Karpas-422 (cell line): Measurements from ENCODE around the gene TMCO4. TPM values are rescaled to one million over a fixed set of nuclear protein-coding genes. Genes with fewer than 3 reads are reported as not detected.
"Not testable (repeated sequence)": the region's sequence is repeated elsewhere in the genome, so short reads cannot be mapped to it uniquely, and the experiment has no call there.

Experiments
- DNase-seq: peaks from one replicate; pipeline ENCODE4 v3.0.0-alpha.2; 2015
- H2AFZ ChIP-seq: fragments of 200-600 bp; sonication (generic); 2 replicates; pipeline ENCODE4 v1.6.1; 2014; ENCODE audit warnings: antibody characterized with exemption, low read length, mixed read lengths
- H3K27ac ChIP-seq: fragments of 200-600 bp; sonication (generic); 2 replicates; pipeline ENCODE4 v1.5.1; 2014; ENCODE audit warnings: mild to moderate bottlenecking, low read length, moderate library complexity
- H3K27me3 ChIP-seq: fragments of 200-600 bp; sonication (generic); 2 replicates; pipeline ENCODE4 v1.6.1; 2014; ENCODE audit warnings: low read length, mixed read lengths
- H3K36me3 ChIP-seq: fragments of 200-600 bp; sonication (generic); 2 replicates; pipeline ENCODE4 v1.6.1; 2014; ENCODE audit warnings: low read length, mixed read lengths; ENCODE audit not compliant: insufficient read depth
- H3K4me1 ChIP-seq: fragments of 200-600 bp; sonication (generic); 2 replicates; pipeline ENCODE4 v1.6.1; 2014; ENCODE audit warnings: mild to moderate bottlenecking, low read length, mixed read lengths
- H3K4me2 ChIP-seq: fragments of 200-600 bp; sonication (generic); 2 replicates; pipeline ENCODE4 v1.6.1; 2014; ENCODE audit warnings: low read length, low read depth, mild to moderate bottlenecking; ENCODE audit not compliant: poor library complexity, severe bottlenecking
- H3K4me3 ChIP-seq: fragments of 200-600 bp; sonication (generic); 2 replicates; pipeline ENCODE4 v1.5.1; 2014; ENCODE audit warnings: mild to moderate bottlenecking, antibody characterized with exemption, low read length, mixed read lengths
- H3K79me2 ChIP-seq: fragments of 200-600 bp; sonication (generic); 2 replicates; pipeline ENCODE4 v1.6.1; 2014; ENCODE audit warnings: mild to moderate bottlenecking, low read length, mixed read lengths
- H3K9ac ChIP-seq: fragments of 200-600 bp; sonication (generic); 2 replicates; pipeline ENCODE4 v1.6.0; 2014; ENCODE audit warnings: low read length
- H3K9me2 ChIP-seq: fragments of 200-600 bp; sonication (generic), shearing (Covaris generic); replicated peaks from 2 replicates; pipeline ENCODE4 v1.6.0; 2014; ENCODE audit warnings: mild to moderate bottlenecking, low read length, moderate library complexity; ENCODE audit not compliant: insufficient read depth
- H3K9me3 ChIP-seq: fragments of 300-700, 200-600 bp; sonication (generic); 2 replicates; pipeline ENCODE4 v1.6.1; 2014; ENCODE audit warnings: low read length, mixed read lengths
- H4K20me1 ChIP-seq: fragments of 200-600 bp; sonication (generic); 2 replicates; pipeline ENCODE4 v1.6.1; 2014; ENCODE audit warnings: mild to moderate bottlenecking, antibody characterized with exemption, low read length, low read depth; ENCODE audit not compliant: insufficient read depth
- total RNA-seq: library from RNA; depleted of rRNA; stranded (reverse); fragments of >200 nt; shearing (Covaris generic); gene quantifications from 2 replicates; pipeline ENCODE4 v1.2.3, GENCODE V29; 2014; ENCODE audit warnings: low replicate concordance

Gene TMCO4
- total RNA-seq, 1 experiment from 2014 or later: 9.9 TPM

GRCh38 chr1:19793360-19794046, 6.2 kb downstream of the TMCO4 start:
- Histone ChIP-seq H2AFZ (no peak overlapping the region), H3K9me2 (no peaks in the 10 kb centered on the region), H3K27ac (no peak overlapping the region), H3K9me3 (no peaks in the 10 kb centered on the region), H3K36me3 (no peaks in the 10 kb centered on the region), H3K4me1 (peaks cover 8% of the 10 kb centered on the region), H4K20me1 (no peaks in the 10 kb centered on the region), H3K4me3 (no peak overlapping the region), H3K4me2 (no peak overlapping the region), H3K9ac (no peak overlapping the region), H3K79me2 (no peaks in the 10 kb centered on the region), H3K27me3 (no peaks in the 10 kb centered on the region)
- no peak for DNase-seq

GRCh38 chr1:19792237-19793002, 7.3 kb downstream of the TMCO4 start:
- Histone ChIP-seq H3K27ac (no peak overlapping the region), H3K4me3 (no peak overlapping the region), H4K20me1 (no peaks in the 10 kb centered on the region), H3K9ac (no peak overlapping the region), H3K36me3 (no peaks in the 10 kb centered on the region), H3K79me2 (no peaks in the 10 kb centered on the region), H3K9me2 (no peaks in the 10 kb centered on the region), H3K4me1 (peaks cover 6% of the 10 kb centered on the region), H3K9me3 (no peaks in the 10 kb centered on the region), H3K4me2 (no peak overlapping the region), H2AFZ (no peak overlapping the region), H3K27me3 (no peaks in the 10 kb centered on the region)
- no peak for DNase-seq

GRCh38 chr1:19790061-19790975, 9.4 kb downstream of the TMCO4 start:
- H3K9me2 ChIP-seq, H3K9me3 ChIP-seq, H4K20me1 ChIP-seq, H3K79me2 ChIP-seq, H3K27ac ChIP-seq, H3K27me3 ChIP-seq, H2AFZ ChIP-seq, H3K4me2 ChIP-seq, H3K4me1 ChIP-seq, H3K36me3 ChIP-seq, H3K4me3 ChIP-seq, H3K9ac ChIP-seq, DNase-seq: not testable (repeated sequence)

GRCh38 chr1:19786988-19787423, 12.7 kb downstream of the TMCO4 start:
- Histone ChIP-seq H3K79me2 (no peaks in the 10 kb centered on the region), H3K36me3 (no peaks in the 10 kb centered on the region)
- no peak for DNase-seq

GRCh38 chr1:19785660-19786059, 14.1 kb downstream of the TMCO4 start:
- no peak overlapping the region for H3K27ac ChIP-seq
- no peak overlapping the region for H3K4me2 ChIP-seq
- no peak overlapping the region for H3K9ac ChIP-seq
- H3K36me3 ChIP-seq: no peaks in the 10 kb centered on the region
- no peaks in the 10 kb centered on the region for H3K79me2 ChIP-seq
- H3K4me3 ChIP-seq: no peak overlapping the region
- no peak for DNase-seq
- no peak overlapping the region for H2AFZ ChIP-seq
- no peaks in the 10 kb centered on the region for H3K27me3 ChIP-seq
- no peaks in the 10 kb centered on the region for H3K9me2 ChIP-seq
- peaks cover 5% of the 10 kb centered on the region for H3K4me1 ChIP-seq
- H3K9me3 ChIP-seq: no peaks in the 10 kb centered on the region
- no peaks in the 10 kb centered on the region for H4K20me1 ChIP-seq

More at GRCh38 chr1:19786988-19787423, 12.7 kb downstream of the TMCO4 start:
- Histone ChIP-seq H3K9ac (no peak overlapping the region), H2AFZ (no peak overlapping the region), H3K4me1 (peaks cover 6% of the 10 kb centered on the region), H3K27ac (no peak overlapping the region), H3K4me2 (no peak overlapping the region), H3K4me3 (no peak overlapping the region), H4K20me1 (no peaks in the 10 kb centered on the region), H3K9me3 (no peaks in the 10 kb centered on the region), H3K9me2 (no peaks in the 10 kb centered on the region), H3K27me3 (no peaks in the 10 kb centered on the region)

GRCh38 chr1:19780267-19780877, 19.3 kb downstream of the TMCO4 start:
- no peak for DNase-seq
- H3K27ac ChIP-seq: no peak overlapping the region
- H2AFZ ChIP-seq: no peak overlapping the region
- H3K9ac ChIP-seq: no peak overlapping the region
- H3K9me3 ChIP-seq: no peaks in the 10 kb centered on the region
- no peaks in the 10 kb centered on the region for H4K20me1 ChIP-seq
- H3K79me2 ChIP-seq: no peaks in the 10 kb centered on the region
- H3K27me3 ChIP-seq: no peaks in the 10 kb centered on the region
- H3K4me3 ChIP-seq: no peak overlapping the region
- H3K36me3 ChIP-seq: peaks cover 4% of the 10 kb centered on the region
- H3K4me1 ChIP-seq: no peaks in the 10 kb centered on the region
- no peaks in the 10 kb centered on the region for H3K9me2 ChIP-seq
- H3K4me2 ChIP-seq: no peak overlapping the region

GRCh38 chr1:19776933-19777332, 22.8 kb downstream of the TMCO4 start:
- Histone ChIP-seq H3K9me3 (no peaks in the 10 kb centered on the region), H3K36me3 (peaks cover 4% of the 10 kb centered on the region), H3K4me2 (no peak overlapping the region), H3K9me2 (no peaks in the 10 kb centered on the region), H3K4me1 (no peaks in the 10 kb centered on the region), H3K27me3 (no peaks in the 10 kb centered on the region), H3K9ac (no peak overlapping the region), H3K4me3 (no peak overlapping the region), H3K79me2 (no peaks in the 10 kb centered on the region), H3K27ac (no peak overlapping the region), H2AFZ (no peak overlapping the region), H4K20me1 (no peaks in the 10 kb centered on the region)
- DNase-seq: no peak
